Mesendoderm (in vitro differentiated cells): Measurements from ENCODE around the gene SRGAP2B.
"Not testable (repeated sequence)": the region's sequence is repeated elsewhere in the genome, so short reads cannot be mapped to it uniquely, and the experiment has no call there.

ENCODE experiments used
- DNase-seq: peaks from one replicate; pipeline ENCODE4 v3.0.0; 2013
- H2AK5ac ChIP-seq: 2 replicates; pipeline ENCODE4 v1.6.1; 2013; ENCODE audit warnings: low read length, inconsistent platforms
- H2BK120ac ChIP-seq: 2 replicates; pipeline ENCODE4 v1.6.1; 2013; ENCODE audit warnings: low read depth, mild to moderate bottlenecking, low read length, moderate library complexity, mixed read lengths
- H2BK15ac ChIP-seq: replicated peaks from 2 replicates; pipeline ENCODE4 v1.6.1; 2013; ENCODE audit warnings: low read depth, mild to moderate bottlenecking, moderate library complexity
- H2BK5ac ChIP-seq: 2 replicates; pipeline ENCODE4 v1.6.1; 2013; ENCODE audit warnings: low read length, inconsistent platforms
- H3K18ac ChIP-seq: 2 replicates; pipeline ENCODE4 v1.6.1; 2013; ENCODE audit warnings: mild to moderate bottlenecking, low read length, mixed read lengths
- H3K23ac ChIP-seq: one replicate; pipeline ENCODE4 v1.6.1; 2013; ENCODE audit warnings: low read length
- H3K27ac ChIP-seq: 2 replicates; pipeline ENCODE4 v1.5.1; 2013; ENCODE audit warnings: low read depth, mild to moderate bottlenecking, inconsistent platforms, low read length, moderate library complexity
- H3K27me3 ChIP-seq: 2 replicates; pipeline ENCODE4 v1.6.1; 2013; ENCODE audit warnings: low read length, control low read depth, mild to moderate bottlenecking, inconsistent platforms; ENCODE audit not compliant: insufficient read depth, poor library complexity
- H3K36me3 ChIP-seq: 2 replicates; pipeline ENCODE4 v1.6.1; 2013; ENCODE audit warnings: low read length, inconsistent platforms; ENCODE audit not compliant: control insufficient read depth, insufficient read depth
- H3K4ac ChIP-seq: one replicate; pipeline ENCODE4 v1.6.1; 2013; ENCODE audit warnings: low read depth, mild to moderate bottlenecking, low read length, moderate library complexity
- H3K4me1 ChIP-seq: 2 replicates; pipeline ENCODE4 v1.6.1; 2013; ENCODE audit warnings: low read depth, low read length, inconsistent platforms; ENCODE audit not compliant: control insufficient read depth
- H3K4me2 ChIP-seq: 2 replicates; pipeline ENCODE4 v1.6.1; 2013; ENCODE audit warnings: low read length
- H3K4me3 ChIP-seq: 2 replicates; pipeline ENCODE4 v1.5.1; 2013; ENCODE audit warnings: mild to moderate bottlenecking, low read length
- H3K56ac ChIP-seq: one replicate; pipeline ENCODE4 v1.6.1; 2013; ENCODE audit warnings: low read length
- H3K79me1 ChIP-seq: 2 replicates; pipeline ENCODE4 v1.6.1; 2013; ENCODE audit warnings: low read length, inconsistent platforms
- H3K79me2 ChIP-seq: 2 replicates; pipeline ENCODE4 v1.6.1; 2013; ENCODE audit warnings: mild to moderate bottlenecking, low read length; ENCODE audit not compliant: control insufficient read depth, insufficient read depth
- H3K9ac ChIP-seq: 2 replicates; pipeline ENCODE4 v1.6.1; 2013; ENCODE audit warnings: low read length, inconsistent platforms
- H4K5ac ChIP-seq: one replicate; pipeline ENCODE4 v1.6.1; 2013; ENCODE audit warnings: low read length
- H4K8ac ChIP-seq: one replicate; pipeline ENCODE4 v1.6.1; 2013; ENCODE audit warnings: low read depth, mild to moderate bottlenecking, control low read depth, low read length, moderate library complexity
- WGBS: extraction: QIAGEN DNeasy Blood & Tissue Kit; methylation state at CpG from one replicate; pipeline ENCODE4 v1.1.7; 2013; ENCODE audit warnings: low lambda C conversion rate, missing lambda C conversion rate; ENCODE audit not compliant: insufficient coverage; ENCODE audit errors: extremely low coverage; 5-methylcytosine and 5-hydroxymethylcytosine counted together

Gene SRGAP2B

DNA sequence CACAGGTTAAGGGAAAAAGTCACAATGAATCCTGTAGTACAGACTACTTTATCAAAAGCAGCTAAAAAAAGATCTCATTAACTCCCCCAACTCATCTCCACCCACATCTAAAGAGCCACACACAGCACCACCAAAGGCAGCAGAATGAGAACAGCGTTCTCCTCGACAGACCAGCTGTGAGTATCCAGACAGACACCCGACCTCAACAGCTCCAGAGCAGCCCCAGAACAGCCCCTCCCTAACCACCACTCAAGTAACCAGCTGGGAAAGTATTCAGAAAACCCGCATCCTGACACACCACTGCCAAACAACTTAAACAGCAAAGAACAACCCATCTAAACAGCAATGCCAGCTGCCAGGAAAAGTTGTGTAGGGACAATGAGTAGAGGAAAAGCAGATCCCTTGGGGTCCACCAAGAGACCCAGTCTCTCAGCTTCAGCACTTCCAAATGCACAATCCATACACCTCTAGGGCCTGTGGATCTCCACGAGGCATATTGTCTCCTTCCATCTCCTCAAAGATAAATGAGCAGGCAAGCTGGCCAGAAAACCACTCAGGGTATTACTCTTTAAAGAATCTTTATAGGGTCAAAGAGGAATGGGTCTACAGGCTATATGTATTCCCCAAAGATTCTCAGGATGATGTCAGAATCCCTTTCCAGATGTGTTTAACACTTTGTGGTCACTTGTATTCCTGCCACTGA is 49.4 kb downstream of the SRGAP2B start:
- not testable (repeated sequence) for H3K27me3 ChIP-seq, H2AK5ac ChIP-seq, H3K79me2 ChIP-seq, H3K36me3 ChIP-seq, H2BK120ac ChIP-seq, H3K4me3 ChIP-seq, H3K79me1 ChIP-seq, H3K23ac ChIP-seq, H3K56ac ChIP-seq, H3K9ac ChIP-seq, H3K27ac ChIP-seq, H2BK5ac ChIP-seq, H4K8ac ChIP-seq, DNase-seq, H2BK15ac ChIP-seq, H4K5ac ChIP-seq, H3K18ac ChIP-seq, H3K4me1 ChIP-seq, H3K4me2 ChIP-seq, H3K4ac ChIP-seq
- WGBS = no CpG with 5 or more reads among the region's 5 CpGs

DNA sequence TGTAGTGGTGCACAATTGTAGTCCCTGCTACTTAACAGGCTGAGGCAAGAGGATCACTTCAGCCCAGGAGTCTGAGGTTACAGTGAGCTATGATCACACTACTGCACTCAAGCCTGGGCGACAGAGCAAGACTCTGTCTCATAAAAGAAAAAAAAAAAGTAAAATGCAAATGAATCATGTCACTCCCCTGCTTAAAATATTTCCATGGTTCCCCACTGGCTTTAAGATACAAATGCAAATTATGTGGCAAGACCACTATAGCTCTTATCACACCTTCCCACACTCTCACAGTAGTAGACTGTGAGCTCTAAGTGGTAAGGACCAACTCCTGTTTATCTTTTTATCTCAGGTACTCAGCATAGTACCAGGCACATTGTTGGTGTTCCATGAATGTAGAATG is 53.6 kb downstream of the SRGAP2B start:
- not testable (repeated sequence) for H3K56ac ChIP-seq, H3K79me2 ChIP-seq, H3K4ac ChIP-seq, H2BK120ac ChIP-seq, H3K79me1 ChIP-seq, H2BK5ac ChIP-seq, H4K5ac ChIP-seq, H3K9ac ChIP-seq, H2BK15ac ChIP-seq, H3K27me3 ChIP-seq, H4K8ac ChIP-seq, H3K18ac ChIP-seq, H3K4me1 ChIP-seq, H3K4me2 ChIP-seq, H3K27ac ChIP-seq, DNase-seq, H2AK5ac ChIP-seq, H3K36me3 ChIP-seq, H3K4me3 ChIP-seq, H3K23ac ChIP-seq
- WGBS = no CpG with 5 or more reads among the region's 1 CpG

DNA sequence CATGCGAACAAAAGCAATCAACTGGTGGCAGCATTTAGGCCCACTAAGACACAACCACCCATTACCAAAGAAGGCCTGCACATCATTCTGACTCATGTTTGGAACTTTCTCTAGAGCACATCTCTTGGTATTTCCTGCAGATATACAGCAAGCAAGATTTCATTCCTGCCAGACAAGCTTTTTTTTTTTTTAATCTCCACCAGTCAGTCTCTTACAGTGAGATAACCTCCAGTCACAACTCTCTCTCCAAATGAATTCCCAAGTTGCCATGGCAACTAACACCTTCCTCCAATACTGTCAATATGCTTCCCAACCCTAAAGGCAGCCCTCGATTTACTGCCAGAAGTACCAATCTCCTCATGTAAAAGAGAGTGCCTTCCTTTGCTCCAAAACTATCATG is 59.1 kb downstream of the SRGAP2B start:
- H3K27ac ChIP-seq, H3K4me1 ChIP-seq, H3K4ac ChIP-seq, H3K9ac ChIP-seq, H3K4me3 ChIP-seq, H3K79me2 ChIP-seq, H3K27me3 ChIP-seq, H3K36me3 ChIP-seq, H4K8ac ChIP-seq, H3K56ac ChIP-seq, DNase-seq, H3K4me2 ChIP-seq, H4K5ac ChIP-seq, H2BK120ac ChIP-seq, H3K23ac ChIP-seq, H2BK15ac ChIP-seq, H3K18ac ChIP-seq, H2BK5ac ChIP-seq, H2AK5ac ChIP-seq, H3K79me1 ChIP-seq: not testable (repeated sequence)
- WGBS = no CpG with 5 or more reads among the region's 2 CpGs

DNA sequence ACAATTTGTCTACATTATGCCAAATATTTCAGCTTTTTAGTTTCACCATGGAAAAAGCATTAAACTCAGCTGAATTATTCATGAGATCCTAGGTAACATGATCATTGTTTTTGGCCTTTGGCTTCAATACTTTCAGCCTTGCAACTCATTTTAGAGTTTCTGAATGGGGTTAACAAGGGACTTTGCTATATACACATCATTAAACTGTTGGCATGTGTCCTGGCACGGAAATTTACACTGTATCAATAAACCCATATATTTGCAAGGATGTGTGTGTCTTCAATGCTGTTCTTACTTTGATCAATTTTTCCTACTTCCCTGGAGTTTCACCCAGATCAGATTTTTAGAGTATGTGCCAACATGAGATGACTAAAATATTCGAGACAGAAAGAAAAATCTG is 61.6 kb downstream of the SRGAP2B start:
- not testable (repeated sequence) for H4K8ac ChIP-seq, H3K27ac ChIP-seq, H3K27me3 ChIP-seq, H3K36me3 ChIP-seq, H3K4me2 ChIP-seq, H2AK5ac ChIP-seq, H3K4me3 ChIP-seq, H2BK5ac ChIP-seq, H3K9ac ChIP-seq, H3K79me1 ChIP-seq, H2BK120ac ChIP-seq, H4K5ac ChIP-seq, H3K4me1 ChIP-seq, H3K56ac ChIP-seq, DNase-seq, H3K79me2 ChIP-seq, H3K4ac ChIP-seq, H3K18ac ChIP-seq, H3K23ac ChIP-seq, H2BK15ac ChIP-seq
- no CpG with 5 or more reads among the region's 2 CpGs for WGBS

DNA sequence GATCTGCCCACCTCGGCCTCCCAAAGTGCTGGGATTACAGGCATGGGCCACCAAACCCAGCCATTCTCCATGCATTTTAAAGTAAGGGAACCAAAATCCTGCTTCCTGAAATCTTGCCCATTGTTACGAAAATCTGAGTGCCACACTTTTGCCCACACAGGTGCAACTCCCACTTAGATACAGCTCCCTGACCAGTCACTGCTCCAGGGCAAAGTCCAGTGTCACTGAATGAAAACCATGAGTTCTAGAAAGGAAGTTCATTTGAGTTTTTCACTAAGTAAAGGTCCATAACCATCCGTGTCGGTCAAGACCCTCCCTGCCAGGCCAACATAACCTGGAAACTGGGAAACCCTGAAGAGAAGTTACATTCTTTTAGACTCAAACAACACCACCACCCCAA is 67.9 kb downstream of the SRGAP2B start:
- H3K79me2 ChIP-seq, H4K8ac ChIP-seq, H3K27ac ChIP-seq, H2AK5ac ChIP-seq, H4K5ac ChIP-seq, DNase-seq, H3K4me3 ChIP-seq, H3K18ac ChIP-seq, H2BK5ac ChIP-seq, H2BK15ac ChIP-seq, H3K27me3 ChIP-seq, H3K56ac ChIP-seq, H3K36me3 ChIP-seq, H3K9ac ChIP-seq, H3K23ac ChIP-seq, H3K79me1 ChIP-seq, H2BK120ac ChIP-seq, H3K4me2 ChIP-seq, H3K4me1 ChIP-seq, H3K4ac ChIP-seq: not testable (repeated sequence)
- no CpG with 5 or more reads among the region's 4 CpGs for WGBS

DNA sequence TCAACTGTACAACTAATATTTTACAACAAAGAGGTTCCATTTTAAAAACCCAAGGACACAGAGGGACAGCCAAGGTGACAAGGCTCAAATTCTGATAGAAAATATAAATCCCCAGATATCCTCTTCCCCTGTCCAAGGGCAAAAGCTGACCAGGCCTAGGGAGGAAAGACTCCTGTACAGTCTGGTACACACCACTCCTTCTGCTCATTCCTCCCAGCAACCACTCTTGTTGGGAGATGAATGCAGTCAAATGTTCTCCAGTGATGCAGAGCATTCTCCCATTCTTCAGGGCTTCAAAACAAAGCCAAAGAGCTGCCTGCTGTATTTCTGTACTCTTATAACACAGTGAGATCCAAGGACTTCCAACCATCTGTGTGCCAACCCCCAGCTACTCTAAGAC is 69.8 kb downstream of the SRGAP2B start:
- not testable (repeated sequence) for H3K56ac ChIP-seq, H3K4me3 ChIP-seq, H3K4me2 ChIP-seq, H2BK15ac ChIP-seq, H3K27ac ChIP-seq, H4K5ac ChIP-seq, H3K79me2 ChIP-seq, H3K4me1 ChIP-seq, H2BK120ac ChIP-seq, H3K18ac ChIP-seq, H3K36me3 ChIP-seq, H3K4ac ChIP-seq, H3K27me3 ChIP-seq, H3K23ac ChIP-seq, H2AK5ac ChIP-seq, DNase-seq, H2BK5ac ChIP-seq, H3K79me1 ChIP-seq, H4K8ac ChIP-seq, H3K9ac ChIP-seq
